ENCODE data around the gene DDX27.
"Not testable (repeated sequence)": the region's sequence is repeated elsewhere in the genome, so short reads cannot be mapped to it uniquely, and the experiment has no call there.

Gene DDX27, protein sequence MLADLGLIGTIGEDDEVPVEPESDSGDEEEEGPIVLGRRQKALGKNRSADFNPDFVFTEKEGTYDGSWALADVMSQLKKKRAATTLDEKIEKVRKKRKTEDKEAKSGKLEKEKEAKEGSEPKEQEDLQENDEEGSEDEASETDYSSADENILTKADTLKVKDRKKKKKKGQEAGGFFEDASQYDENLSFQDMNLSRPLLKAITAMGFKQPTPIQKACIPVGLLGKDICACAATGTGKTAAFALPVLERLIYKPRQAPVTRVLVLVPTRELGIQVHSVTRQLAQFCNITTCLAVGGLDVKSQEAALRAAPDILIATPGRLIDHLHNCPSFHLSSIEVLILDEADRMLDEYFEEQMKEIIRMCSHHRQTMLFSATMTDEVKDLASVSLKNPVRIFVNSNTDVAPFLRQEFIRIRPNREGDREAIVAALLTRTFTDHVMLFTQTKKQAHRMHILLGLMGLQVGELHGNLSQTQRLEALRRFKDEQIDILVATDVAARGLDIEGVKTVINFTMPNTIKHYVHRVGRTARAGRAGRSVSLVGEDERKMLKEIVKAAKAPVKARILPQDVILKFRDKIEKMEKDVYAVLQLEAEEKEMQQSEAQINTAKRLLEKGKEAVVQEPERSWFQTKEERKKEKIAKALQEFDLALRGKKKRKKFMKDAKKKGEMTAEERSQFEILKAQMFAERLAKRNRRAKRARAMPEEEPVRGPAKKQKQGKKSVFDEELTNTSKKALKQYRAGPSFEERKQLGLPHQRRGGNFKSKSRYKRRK

DNA sequence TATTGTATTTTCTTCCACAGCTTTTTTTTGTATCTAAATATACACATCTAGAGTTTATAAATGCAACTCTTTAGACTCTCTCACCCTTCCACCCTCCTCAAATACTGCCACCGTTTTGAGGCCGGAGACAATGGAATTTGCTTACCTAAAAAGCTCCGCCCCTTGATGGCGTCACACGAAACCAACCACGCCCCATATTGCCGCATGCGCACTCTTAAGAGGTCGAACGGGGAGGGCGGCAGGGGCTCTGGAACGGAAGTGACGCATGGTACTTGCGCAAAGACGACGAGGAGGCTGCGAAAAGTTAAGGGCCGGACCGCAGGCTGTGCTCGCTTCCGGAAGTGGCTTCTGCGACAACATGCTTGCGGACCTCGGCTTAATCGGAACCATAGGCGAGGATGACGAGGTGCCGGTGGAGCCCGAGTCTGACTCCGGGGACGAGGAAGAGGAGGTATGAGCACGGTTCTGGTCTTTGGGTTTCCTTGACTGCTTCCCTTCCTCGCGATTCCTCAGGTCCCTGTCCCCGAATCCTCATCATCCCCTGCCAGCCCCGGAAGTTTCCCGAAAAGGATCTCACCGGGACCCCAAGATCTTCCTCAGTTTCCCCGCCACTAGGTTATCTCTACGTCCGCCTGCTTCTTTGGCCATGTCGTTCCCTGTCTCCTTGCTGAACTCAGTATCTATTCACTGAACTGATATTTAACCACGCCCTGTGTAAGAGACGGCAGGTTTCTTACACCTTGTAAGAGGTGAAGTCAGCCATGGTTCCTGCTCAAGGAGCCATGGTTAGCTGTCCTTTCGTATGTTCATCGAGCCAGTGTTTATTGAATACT lies at the start of gene DDX27:
DDX27 (plus strand) TSS at position 326 of the 833 bp plus-strand sequence; CDS start at position 359, 33 bp downstream.
- DNase-seq = peak; percentile 95

DNA sequence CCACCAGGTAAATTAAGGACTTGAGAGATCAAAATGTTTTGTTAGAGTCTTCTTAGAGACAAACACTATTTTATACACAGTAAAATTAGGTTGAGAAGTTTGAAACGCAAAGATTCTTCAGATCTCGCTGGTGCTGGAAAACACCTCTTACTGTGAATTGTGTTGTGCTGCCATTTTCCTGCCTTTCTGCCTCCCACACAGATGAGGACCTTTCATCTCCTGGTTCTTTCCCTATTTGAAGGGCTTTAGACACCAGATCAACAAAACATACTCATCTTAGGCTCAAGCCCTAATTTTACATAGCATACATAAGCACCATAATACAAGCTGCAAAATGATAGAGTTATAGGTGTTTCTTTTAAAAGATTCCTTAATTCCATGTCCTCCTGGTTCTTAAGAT lies 49.7 kb upstream of the DDX27 start:
- DNase-seq = no peak

DNA sequence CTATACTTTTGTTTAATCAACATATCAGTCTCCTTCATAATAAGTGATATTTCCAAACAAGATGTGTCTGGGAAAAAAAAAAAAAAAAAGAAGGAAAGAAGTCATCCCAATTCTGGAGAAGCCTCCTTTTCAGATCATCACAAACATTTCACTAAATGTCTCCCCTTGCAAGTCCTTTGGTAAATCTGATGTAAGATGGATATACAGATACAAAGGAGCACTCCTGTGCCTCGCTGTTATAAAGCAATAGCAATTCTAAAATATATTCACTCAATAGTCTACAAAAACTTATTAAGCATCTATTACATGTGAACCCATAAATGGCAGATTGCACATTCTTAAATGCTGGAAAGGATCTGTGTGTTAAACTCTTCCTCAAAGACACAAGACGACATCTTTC lies 48.5 kb upstream of the DDX27 start:
- DNase-seq = no peak

DNA sequence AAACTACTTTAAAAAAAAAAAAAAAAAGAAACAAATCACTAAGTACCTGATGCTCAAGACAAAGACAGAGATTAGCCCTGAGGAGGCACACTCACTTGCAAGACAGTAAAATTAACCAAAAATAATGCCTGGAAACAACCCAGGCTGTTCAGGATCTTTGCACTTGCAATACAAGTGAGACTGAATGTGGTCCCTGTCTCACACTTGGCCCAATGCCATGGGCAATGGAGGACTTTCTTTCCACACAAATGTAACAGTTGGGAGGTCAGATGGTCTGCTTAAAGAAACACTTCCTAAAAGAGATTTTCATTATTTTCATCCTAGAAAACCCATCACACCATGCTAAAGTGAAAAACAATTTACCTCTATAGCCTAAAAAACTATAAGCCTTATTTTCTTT lies 47.3 kb upstream of the DDX27 start:
- DNase-seq = no peak

DNA sequence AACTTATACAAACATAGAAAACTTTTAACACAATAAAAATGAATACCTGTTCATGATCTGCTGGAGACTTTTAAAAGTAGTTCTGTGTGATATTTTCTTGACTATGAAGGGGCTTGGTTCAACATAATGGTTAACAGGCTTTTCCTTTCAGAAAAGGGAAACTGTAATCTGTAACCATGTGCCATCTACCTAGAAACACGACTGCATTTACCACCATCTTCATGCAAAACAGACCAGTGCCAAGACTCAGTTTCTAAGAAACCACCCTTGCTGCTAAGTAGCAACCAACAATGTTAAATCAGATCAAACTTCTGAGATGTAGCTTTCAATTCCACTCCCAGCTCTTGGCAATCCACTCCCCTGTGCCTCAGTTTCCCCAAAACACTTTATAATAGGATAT lies 46.8 kb upstream of the DDX27 start:
- DNase-seq = no peak

DNA sequence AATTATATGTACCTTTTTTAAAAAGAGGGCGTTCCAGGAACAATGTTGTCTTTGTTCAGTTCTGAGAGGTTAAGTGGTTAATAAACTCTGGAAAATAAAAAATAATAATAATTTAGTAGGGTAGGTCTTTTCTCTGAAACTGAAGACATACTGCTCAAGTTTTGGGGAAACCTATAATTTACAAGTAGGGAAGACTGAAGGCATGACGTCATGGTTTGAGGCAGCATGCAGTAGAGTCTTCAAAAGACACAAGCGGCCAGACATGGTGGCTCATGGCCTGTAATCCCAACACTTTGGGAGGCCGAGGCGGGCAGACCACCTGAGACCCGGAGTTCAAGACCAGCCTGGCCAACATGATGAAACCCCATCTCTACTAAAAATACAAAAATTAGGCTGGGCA lies 45.0 kb upstream of the DDX27 start:
- DNase-seq = no peak

DNA sequence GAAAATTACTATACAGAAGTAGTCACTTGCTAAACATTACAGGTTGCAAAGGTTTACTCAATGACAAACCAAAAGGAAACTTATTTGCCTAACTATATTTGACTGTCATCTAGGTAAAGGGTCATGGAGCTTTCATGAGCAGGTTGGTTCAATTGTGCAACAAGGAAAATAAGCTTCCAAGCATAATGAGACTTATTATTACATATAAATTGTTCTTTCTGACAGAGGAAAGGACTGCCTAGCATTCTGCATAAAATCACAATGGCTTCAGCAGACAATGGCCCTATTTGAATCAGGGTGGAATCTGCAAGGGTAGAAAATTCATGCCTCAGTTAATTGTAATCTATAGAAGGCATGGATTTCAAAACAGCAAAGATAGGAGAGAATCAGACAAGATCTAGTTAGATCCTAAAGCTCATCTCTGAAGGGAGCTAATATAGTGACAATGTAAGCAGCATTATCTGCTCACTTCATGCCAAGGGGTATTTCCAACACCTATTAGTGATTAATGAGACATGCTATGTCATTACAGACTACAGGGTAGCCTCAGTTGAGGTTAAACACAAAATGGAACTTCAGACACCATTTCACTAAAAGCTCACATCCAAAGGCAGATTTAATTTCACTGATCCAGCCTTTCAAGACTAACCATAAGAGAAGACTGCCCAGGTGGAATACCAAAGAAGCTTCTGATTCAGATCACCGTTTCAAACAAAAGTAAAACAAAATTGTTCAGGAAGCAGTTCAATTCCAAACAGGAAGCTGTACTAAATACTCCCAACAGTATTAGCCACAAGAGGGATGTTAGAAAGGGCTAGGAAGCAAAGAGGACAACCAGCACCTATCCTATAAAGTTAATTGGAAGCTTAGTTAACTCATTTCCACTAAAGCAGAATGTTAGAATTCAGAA lies 39.6 kb upstream of the DDX27 start:
- no peak for DNase-seq

DNA sequence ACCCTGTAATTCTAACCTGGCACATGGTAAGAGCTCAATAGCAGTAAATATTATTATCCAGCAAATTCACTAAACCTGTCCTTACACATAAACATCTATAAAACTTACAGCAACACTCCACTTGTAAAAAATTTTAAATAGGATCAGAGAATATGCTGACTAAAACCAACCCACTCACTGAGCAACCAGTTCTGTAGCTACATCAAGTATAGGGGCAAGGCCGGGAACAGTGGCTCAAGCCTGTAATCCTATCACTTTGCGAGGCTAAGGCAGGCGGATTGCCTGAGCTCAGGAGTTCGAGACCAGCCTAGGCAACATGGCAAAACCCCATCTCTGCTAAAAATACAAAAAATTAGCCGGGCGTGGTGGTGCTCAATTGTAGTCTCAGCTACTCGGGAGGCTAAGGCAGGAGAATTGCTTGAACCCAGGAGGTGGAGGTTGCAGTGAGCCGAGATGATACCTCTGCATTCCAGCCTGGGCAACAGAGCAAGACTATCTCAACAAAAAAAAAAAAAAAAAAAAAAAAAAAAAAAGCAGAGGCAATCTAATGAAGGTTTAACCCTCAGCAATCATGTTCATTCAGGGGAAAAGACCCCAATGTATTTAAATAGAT lies 37.8 kb upstream of the DDX27 start:
- DNase-seq = no peak

DNA sequence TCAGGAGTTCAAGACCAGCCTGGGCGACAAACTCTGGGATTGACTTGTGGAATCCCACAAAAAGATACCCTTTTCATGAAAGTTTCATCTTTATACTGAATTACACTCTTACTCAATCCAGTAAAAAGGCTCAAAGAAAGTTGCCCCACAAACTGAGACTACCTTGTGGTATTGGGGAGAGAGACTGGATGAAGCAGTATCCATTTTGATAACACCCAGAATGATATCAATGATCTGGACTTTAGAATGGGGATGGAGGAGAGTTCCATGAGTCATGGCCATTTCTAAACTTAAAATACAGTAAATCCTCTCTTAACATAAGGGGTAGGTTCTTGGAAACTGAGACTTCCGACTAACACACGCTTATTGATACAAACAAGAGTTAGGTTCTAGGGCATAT lies 35.8 kb upstream of the DDX27 start:
- DNase-seq = no peak

DNA sequence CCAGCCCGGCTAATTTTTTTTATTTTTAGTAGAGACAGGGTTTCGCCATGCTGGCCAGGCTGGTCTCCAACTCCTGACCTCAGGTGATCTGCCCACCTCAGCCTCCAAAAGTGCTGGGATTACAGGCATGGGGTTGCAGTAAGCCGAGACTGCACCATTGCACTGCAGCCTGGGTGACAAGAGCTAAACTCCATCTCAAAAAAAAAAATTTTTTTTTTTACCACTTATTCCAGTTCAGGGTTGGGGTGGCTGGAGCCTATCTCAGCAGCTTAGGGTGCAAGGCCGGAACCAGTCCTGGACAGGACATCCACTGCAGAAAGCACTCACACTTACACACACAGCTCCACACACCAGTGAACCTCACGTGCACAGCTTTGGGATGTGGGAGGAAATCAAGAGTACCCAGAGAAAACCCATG lies 35.1 kb upstream of the DDX27 start:
- DNase-seq = not testable (repeated sequence)

DNA sequence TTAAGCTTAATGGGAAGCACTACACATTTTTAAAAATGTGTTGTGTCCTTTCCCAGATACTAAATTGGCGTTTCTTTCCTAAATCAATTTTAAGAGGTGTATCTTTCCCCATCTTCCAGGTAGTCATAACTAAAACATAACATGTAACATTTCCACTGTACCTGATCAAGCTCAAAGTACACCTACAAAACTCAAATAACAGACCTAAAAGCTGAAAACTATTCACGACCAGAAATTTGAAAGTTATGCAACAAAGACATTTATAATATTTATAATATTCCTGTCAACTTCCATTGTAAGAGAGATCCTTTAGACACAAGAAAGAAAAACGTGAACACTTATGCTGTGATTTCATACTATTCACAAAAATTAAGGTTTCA lies 34.5 kb upstream of the DDX27 start:
- no peak for DNase-seq

DNA sequence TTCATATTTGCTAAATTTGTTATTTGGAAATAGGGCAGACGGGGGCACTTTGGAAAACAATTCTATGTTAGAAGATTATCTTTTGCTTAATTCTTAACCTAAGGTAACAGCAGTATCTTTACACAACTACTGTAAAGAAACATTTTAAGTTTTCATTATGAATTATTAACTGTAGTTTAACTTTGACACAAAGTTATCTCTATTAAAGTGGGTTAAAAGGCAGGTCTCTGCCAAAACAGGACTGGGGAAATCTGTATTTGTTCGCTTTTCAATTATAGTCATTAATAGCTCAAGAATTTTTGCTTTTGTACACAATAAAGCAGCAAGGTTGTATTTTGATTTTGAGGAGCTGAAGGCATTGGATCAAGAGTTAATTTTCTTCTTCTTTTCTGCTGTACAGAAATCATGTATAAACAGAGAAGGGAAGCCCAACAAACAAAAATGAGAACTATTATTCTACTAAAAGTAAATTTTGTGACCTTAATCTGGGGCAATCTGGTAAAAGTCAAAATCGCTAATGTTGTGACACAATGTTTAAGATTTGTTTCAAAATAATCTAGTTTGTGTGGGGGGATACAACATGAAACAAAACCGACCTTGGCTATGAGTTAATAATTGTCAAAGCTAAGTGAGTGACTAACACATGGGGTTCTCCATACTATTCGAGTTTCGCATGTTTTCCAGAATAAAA lies 34.0 kb upstream of the DDX27 start:
- no peak for DNase-seq

DNA sequence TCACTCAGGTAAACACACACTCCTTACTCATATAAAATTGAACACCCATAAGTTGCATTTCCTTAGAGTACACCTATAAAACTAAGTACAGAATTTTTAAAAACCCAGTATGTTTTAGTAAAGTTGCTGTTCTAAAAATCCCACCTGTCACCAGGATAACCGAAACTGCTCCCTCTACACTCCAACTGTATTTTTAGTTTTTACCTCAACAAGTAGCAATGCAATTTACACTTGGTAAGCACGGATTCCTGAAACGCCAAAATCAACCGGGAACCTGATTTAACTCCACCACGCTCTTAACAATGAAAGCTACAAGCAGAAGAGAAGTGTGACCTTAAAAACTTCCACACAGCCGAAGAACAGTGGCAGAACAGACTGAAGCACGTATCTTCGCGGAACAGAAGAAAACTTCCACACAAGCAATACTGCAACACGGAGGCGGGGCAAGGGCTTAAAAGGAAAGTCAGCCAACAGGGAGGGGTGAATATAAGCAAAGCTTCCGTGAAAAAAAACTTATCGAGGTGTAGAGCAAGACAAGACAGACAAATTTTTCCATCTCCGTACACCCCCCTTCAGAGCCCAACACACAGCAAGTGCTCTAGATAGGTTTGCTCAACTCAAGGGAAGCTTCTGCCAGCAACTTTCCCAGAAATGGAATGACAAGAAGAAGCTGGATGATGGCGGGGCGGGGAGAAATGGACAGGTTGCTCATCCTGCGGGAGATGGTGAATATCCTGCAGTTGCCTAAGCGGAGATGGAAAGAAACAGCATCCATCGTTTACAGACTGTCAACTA lies 32.5 kb upstream of the DDX27 start:
- peak; percentile 39 for DNase-seq

DNA sequence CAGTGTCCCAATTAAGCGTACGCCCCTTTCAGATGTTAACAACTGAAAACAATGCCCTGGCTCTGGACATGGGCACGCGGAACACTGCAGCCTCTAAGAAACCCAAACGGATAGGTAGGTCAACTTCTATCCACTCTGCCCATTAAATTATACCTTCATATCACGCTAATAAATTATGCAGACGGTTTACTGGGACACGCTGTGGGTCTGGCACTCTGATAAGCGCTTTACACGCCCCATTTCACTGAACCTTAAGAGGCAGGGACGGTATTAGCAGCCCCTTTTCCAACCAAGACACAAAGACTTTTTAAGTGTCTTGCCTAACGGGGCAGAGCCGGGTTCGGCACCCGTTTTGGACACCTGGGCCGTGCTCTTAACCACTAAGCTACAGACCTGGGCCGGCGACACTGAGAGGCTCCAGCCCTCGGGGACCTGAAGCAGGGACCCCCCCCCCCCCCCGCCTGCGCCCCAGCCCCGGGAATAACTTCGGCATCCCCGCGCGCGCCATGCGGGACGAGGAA lies 31.8 kb upstream of the DDX27 start:
- DNase-seq = peak; percentile 39

DNA sequence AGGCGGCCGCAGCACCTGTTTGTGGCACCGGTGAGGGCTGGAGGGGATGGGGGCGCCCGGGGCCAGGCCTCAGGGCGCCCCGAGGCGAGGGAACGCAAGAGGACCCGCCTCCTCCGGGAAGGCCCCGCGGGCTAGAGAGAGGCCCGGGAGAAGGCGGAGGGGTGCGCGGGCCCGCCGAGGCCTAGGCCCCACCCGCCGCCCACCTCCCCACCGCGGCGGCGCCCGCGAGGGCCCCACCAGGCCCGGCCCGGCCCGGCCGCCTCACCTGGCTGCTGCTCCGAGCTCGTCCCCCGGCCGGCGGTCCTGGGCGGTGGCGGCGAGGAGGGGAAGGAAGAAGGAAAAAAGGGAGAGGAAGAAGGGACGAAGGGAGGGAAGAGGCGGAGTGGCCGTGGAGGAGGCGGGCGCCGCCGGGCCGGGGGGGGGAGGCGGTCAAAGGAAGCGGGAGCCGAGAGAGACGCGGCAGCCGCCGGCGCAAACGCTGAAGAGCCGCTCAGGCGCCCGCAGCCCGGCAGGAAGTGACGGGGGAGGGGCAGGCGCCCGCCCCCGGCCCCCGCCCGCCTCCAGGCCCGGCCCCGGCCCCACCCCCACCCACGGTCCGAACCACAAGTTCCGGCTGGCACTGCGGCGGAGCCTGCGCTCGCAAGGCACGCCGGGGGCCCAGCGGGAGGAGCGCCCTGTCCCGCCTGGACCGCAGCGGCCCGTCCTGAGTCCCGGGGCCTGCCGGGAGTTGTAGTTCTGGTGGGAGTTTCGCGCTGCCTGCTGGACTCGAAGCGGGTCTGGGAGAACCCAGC lies 31.2 kb upstream of the DDX27 start, which contains the start of gene STAU1:
STAU1 (minus strand) TSS at position 484 of the 791 bp plus-strand sequence. CDS start 22,133 bp downstream, outside the sequence.
- peak; percentile 91 for DNase-seq

DNA sequence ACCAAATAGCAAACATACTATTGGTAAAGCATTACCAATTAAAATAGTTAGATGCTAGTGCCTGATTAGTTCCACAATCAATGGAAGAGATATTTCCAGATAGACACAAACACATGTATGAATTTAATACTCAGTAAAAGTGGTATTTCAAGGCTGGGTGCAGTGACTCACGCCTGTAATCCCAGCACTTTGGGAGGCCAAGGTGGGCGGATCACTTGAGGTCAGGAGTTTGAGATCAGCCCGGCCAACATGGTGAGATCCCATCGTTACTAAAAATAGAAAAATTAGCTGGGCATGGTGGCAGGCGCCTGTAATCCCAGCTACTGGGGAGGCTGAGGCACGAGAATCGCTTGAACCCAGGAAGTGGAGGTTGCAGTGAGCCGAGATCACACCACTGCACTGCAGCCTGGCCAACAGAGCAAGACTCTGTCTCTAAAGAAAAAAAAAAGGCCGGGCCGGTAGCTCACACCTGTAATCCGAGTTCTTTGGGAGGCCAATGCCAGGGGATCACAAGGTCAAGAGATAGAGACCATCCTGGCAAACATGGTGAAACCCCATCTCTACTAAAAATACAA lies 26.2 kb upstream of the DDX27 start:
- DNase-seq = not testable (repeated sequence)

DNA sequence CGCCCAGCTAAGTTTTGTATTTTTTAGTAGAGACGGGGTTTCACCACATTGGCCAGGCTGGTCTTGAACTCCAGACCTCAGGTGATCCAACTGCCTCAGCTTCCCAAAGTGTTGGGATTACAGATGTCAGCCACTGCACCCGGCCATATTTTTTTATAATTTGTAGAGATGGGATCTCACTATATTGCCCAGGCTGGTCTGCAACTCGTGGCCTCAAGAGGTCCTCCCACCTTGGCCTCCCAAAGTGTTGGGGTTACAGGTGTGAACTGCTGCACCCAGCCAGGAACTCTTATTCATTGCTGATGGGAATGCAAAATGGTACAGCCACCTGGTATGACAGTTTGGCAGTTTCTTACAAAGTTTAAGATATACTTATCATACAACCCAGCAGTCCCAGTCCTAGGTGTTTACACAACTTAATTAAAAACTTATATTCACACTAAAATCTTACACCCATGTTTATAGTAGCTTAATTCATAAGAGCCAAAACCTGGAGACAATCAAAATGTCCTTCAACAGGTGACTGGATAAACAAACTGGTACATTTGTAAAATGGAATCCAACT lies 19.4 kb upstream of the DDX27 start:
- no peak for DNase-seq

DNA sequence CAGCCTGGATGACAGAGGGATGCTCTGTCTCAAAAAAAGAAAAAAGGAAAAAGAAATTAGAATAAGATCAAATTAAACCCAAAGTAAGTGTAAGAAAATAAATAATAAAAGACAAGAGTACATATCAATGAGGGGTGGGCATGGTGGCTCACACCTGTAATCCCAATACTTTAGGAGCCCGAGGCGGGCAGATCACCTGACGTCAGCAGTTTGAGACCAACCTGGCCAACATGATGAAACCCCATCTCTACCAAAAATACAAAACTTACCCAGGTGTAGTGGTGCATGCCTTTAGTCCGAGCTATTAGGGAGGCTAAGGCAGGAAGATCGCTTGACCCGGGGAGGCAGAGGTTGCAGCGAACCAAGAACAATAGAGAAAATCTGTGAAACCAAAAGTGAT lies 16.2 kb upstream of the DDX27 start:
- DNase-seq = no peak
